NCI-H526 treated with DMSO at 0.1 percent for 48 hours (cell line): ENCODE measurements around the gene PDLIM5.
"Not testable (repeated sequence)": the region's sequence is repeated elsewhere in the genome, so short reads cannot be mapped to it uniquely, and the experiment has no call there.

Experiments
- DNase-seq: peaks from one replicate; lab custom pipeline; 2025; lab: John Stamatoyannopoulos, UW

PDLIM5 gene

GRCh38 chr4:94653095-94653649 lies 201.4 kb downstream of the PDLIM5 start:
- no peak for DNase-seq

GRCh38 chr4:94653984-94654609 lies 202.4 kb downstream of the PDLIM5 start:
- DNase-seq: no peak

GRCh38 chr4:94654714-94655113 lies 203.0 kb downstream of the PDLIM5 start:
- DNase-seq: no peak

- DNase-seq: no peak
These were observed 208.9 kb downstream of the PDLIM5 start for GRCh38 chr4:94660614-94661013.

- not testable (repeated sequence) for DNase-seq
These were observed 213.3 kb downstream of the PDLIM5 start for GRCh38 chr4:94665021-94665420.

- no peak for DNase-seq
These were observed 214.0 kb downstream of the PDLIM5 start for GRCh38 chr4:94665500-94666404.

GRCh38 chr4:94668724-94669123 lies 217.0 kb downstream of the PDLIM5 start:
- DNase-seq: no peak

GRCh38 chr4:94669672-94670664 lies 218.2 kb downstream of the PDLIM5 start:
- no peak for DNase-seq

GRCh38 chr4:94671113-94671512 lies 219.4 kb downstream of the PDLIM5 start:
- no peak for DNase-seq

GRCh38 chr4:94673961-94674360 lies 222.2 kb downstream of the PDLIM5 start:
- DNase-seq: no peak

- DNase-seq: no peak
These were observed 225.2 kb downstream of the PDLIM5 start for GRCh38 chr4:94676970-94677369.

GRCh38 chr4:94678896-94679295 lies 227.2 kb downstream of the PDLIM5 start:
- DNase-seq: no peak

- no peak for DNase-seq
These were observed 228.6 kb downstream of the PDLIM5 start for GRCh38 chr4:94680176-94680862.

GRCh38 chr4:94686086-94686485 lies 234.3 kb downstream of the PDLIM5 start:
- DNase-seq: no peak

GRCh38 chr4:94689155-94689860 lies 237.6 kb downstream of the PDLIM5 start:
- no peak for DNase-seq

GRCh38 chr4:94690851-94691254 lies 239.1 kb downstream of the PDLIM5 start:
- no peak for DNase-seq

- DNase-seq: no peak
These were observed 239.8 kb downstream of the PDLIM5 start for GRCh38 chr4:94691552-94691951.

- no peak for DNase-seq
These were observed 243.6 kb downstream of the PDLIM5 start for GRCh38 chr4:94695384-94695783.

GRCh38 chr4:94698187-94698586 lies 246.4 kb downstream of the PDLIM5 start:
- DNase-seq: no peak

GRCh38 chr4:94700298-94700697 lies 248.6 kb downstream of the PDLIM5 start:
- DNase-seq: no peak
